Stimulated activated naive CD8-positive, alpha-beta T cell treated with anti-CD3 and anti-CD28 coated beads, Interleukin-15, Interleukin-2, amounts not matched to agents 100 U/mL and 50 U/mL, for 24 hours (primary cell): ENCODE measurements around the gene PCNX3.

Experiments
- ATAC-seq: fragments of 150-1000 bp; cut with Tn5 transposase; one replicate; pipeline ENCODE4 v1.10.0; 2021
- DNase-seq: peaks from one replicate; pipeline ENCODE4 v3.0.0; 2021

PCNX3 gene

DNA sequence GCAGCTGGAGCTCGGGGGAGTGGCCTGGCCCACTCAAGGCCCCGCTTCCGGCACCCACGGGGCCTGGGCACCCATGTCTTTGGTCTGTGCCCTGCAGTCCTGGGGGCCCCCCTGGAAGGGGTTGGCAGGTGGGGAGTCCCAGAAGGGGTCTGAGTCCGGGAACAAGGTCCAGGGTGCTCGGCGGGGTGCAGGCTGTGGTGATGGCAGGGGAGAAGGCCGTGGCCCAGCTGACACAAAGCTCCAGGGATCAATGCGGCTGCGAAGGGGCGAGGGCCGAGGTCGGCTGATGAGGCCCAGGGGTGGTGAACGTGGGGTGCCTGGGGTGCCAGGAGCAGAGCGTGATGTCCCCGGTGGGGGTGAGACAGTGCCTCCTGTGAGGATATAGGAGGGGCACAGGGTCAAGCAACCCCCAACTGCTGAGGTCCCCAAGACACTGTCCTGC is 17.3 kb upstream of the PCNX3 start:
- DNase-seq, result no peak
- ATAC-seq, result no peak

DNA sequence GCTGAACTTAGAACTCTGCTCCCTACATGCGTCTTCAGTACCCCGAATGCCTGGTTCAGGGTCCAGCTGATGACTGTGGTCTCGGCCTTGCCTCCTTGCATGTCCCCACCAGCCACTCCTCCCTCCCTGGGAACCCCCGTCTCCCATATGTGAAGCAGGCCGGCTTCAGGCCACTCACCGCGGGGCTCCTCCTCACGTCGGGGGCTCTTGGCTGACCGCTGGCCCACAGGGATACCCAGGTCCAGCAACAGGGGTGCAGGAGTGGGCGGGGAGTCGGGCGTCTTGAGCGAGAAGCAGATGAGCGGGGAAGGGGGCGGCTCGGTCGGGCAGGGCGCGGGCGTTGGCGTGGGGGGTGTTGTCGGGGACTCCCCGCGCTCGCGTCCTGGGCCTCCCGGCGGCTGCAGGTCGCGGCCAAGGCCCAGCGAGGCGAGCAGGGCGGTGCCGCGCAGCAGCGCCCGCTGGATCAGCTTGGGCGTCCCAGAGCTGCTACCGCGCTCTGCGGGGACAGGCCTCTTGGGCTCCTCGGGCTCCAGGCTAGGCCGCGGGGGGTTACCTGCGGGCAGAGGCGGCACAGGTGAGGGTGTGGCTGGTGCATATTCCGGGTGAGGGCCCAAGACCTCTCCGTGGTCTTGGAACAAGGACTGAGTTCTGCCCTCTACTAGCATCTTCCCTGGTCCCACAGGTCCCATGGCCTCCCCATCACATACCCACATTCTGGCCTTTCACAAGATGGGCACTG is 16.2 kb upstream of the PCNX3 start:
- ATAC-seq (no peak), DNase-seq (no peak)

DNA sequence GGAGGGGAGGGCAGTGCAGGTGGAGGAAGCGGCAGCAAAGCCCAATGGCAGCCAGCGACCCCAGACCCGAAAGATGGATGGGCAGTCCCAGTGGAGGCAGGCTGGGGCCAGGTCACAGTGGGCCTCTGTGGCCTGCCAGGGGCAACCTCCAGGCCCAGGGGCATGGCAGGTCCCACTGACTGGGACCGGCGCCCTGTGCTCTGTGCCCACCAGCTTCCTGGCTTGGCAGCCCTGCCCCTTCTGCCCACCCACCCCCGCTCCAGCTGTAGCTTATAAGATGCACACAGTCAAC is 15.7 kb upstream of the PCNX3 start:
- DNase-seq (no peak), ATAC-seq (no peak)

DNA sequence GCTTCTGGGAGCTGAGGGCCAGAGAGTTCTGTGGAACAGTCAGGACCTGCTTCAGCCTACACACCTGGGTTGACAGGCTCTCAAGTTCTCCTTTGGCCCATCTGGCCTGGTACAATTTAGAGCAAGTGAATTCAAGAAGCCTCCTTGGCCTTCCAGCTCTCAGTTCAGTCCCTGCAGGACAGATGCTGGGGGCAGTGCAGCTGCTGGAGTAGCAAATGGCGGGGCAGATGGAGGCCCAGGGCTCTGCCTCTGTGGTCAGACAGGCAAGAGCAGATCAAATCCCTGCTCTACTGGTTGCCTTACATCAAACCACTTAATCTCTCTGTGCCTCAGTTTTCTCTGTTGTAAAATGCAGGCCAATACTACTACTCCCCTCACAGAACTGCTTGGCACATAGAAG is 11.3 kb upstream of the PCNX3 start:
- ATAC-seq (no peak), DNase-seq (no peak)

DNA sequence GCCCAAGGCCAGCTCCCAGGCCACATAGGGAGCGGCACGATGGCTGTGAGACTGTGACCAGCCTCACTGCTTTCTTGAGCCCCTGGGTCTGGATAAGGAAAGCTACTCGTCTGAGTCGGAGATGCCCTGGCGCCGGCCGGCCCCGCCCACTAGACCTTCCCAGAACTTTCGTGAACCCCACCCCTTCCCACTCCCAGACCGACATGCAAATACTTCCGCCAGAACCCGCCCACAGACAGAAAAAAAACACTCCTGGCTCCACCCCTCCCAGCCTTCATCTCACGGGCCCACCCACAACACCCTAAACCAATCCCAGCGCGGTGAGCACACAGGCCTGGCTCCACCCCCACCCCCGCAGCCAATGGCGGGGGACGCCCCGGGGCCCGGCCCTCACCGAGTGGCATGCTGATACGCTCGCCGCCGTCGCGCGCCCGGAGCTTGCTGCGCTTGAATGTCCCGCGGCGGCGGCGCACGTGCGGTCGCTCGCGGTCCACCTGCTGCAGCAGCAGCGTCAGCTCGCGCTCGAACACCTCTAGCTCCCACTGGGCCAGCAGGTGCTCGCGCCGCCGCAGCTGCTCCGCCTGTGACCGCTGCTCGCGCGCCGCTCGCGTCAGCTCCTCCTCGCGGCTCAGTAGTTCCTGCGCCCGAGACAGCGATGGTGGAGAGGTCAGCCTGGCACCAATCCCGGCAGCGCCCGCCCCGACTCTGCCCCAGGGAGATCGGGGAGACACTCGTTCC is 8.5 kb upstream of the PCNX3 start:
- ATAC-seq (peak; percentile 40), DNase-seq (peak; percentile 37)

DNA sequence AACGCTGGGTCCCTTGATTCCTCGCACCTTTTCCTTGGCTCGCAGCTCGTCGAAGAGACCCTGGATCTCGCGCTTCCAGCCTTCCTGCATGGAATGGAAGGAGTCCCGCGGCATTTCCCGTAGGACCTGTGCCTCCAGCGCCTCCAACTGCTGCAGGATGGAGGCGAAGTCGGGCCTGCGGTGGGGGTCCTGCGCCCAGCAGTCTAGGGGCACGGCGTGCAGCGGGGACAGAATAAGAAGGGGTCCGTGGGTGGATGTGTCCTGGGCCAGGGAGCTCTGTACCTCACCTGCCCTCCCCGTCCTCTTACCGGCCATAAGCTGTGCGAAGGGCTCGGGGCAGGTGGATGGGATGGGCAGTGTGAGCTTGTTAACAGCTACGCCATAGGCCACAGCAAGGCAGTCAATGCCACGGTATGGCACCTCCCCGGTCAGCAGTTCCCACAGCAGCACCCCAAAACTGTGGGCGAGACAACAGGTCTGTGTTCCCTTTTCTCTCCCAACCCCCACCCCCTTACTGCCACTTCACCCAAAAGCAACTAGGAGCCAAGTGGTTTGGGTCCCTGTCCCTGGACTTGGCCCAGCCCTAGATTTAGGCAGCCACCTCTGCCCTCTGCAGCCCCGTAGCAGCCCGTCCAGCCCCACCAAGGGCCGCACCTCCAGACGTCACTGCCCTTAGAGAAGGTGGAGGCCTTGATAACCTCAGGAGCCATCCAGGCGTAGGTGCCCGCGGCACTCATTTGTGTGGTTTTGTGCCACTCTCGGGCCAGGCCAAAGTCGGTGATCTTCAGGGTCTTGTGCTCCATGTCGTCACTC is 7.8 kb upstream of the PCNX3 start:
- ATAC-seq (no peak), DNase-seq (no peak)

DNA sequence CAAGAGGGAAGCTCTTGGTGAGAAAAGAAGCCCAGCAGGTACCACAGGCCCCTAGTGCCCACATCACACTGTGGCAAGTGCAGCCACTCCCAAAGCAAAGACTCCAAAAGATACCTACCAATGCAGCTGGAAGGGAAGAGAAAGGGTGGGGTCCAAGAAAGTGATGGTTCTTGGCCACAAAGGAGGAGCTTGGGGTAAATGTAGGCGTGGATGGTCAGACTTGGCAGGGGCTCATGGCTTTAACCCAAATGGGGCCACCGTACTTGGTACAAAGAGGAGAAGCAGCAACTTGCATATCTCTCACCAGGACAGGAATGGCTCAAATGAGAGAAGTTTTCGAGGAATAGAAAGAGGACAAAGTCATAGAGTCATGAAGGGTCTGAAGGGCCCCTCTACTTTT is 6.3 kb upstream of the PCNX3 start:
- DNase-seq (no peak), ATAC-seq (no peak)

DNA sequence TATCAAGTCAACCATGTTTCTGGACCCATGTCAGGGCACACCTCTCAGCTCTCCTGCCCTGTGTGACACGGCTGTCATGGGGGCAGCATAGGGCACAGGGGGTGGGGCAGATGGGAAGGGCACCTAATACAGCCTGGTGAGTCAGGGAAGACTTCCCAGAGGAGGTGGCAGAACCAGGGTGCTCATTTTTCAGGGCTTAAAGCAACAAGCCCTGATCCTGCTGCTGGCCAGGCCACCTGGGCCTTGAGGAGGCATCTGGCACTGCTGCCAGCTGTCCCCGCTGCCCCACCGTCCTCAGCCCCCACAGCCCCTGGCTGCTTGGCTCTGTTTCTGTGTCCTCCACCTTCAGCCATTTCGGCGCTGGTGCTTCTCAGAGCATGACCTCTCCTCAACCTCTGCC is 5.9 kb upstream of the PCNX3 start:
- DNase-seq (no peak), ATAC-seq (no peak)

DNA sequence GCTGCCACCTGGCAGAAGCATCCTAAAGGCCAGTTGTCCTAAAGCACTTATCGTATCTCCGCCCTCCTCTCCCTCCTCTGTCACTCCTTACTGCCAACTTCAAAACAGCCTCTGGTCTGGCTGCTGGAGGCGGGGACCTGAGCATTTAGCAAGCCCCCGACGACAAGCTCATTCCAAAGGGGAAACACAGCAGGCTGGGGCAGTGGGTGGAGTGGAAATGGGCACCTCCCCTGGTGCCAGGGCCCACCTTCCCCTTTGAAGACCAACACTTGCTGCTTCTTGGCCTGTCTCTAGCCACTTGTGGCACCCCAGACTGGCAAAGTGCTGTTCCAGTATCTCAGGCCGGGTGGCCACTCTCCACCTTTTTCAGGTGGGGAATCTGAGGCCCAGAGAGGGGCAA is 5.2 kb upstream of the PCNX3 start:
- ATAC-seq, result no peak

DNA sequence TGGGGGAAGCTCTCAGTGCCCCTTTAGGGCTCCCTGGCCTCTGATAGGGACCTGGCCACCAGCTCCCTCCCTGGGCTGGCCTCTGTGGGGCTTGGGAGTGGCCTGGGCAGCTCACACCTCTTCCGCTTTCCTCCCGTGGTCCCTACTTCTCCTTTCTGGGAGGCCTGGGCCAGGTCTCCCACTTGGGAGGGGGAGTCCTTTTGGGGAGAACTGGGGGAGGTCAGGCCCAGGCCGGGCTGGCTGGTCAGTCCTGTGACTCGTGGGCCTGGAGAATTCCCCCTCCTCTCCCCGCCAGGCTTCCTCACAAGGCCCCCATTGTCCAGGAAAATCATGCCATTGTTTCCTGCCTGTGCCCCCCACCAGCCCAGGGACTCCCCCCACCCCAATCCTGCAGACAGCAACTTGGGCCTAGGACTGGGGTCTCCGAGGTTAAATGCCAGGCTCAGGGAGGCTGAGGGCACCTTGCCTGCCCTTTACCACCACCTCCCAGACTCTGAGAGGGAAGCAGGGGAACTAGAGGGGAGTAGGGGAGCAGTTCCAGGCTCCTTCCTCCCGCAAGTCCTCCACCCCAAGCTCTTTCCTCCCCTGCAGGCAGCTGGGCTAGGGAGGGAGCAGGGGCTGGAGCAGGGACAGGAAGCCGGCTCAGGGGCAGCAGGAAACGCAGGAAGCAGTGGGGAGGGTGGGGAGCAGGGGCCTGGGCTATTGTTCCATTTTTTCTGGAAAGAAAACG is 4.4 kb upstream of the PCNX3 start:
- no peak for DNase-seq

More for the DNA sequence above, 5.2 kb upstream of the PCNX3 start:
- DNase-seq, result no peak

DNA sequence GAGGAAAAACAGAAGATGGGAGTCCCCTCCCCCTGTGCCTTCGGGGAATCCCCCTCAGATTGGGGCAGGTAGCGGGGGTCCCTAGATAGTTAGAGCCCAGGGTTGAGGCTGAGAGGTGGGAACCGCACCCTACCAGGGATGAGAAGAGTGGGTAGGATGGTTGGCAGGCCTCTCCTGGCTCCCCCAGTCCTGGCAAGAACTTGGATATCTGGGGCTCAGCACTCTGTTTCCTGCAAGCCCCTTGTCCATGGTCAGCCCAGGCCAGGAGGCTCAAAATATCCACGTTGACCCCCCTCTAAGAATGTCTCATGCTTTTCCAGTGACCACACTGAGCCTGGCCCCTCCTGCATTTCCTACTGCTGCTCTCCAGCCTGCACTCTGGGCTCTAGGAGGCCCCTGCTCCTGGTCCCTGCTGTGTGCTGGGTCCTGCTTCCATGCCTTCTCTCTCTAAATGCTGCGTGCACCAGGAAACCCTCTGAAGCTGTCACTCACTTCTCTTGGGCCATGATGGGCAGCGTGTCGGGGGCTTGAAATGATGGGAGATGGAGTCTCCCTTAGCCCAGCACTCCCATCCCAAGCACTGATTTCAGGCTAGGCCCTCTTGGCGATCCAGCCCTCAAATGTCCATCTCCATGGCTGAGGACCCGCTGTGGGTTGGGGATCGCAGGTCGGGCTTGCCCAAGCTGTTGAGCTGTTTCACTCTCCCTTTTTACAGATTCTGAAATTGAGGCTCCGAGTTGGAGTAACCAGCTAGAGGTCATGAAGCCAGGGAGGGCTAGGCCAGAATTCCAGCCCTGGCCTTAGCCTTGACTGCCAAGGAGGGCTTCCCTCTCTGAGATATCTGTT is 3.6 kb upstream of the PCNX3 start:
- no peak for DNase-seq
- no peak for ATAC-seq

More for the DNA sequence above, 4.4 kb upstream of the PCNX3 start:
- no peak for ATAC-seq

DNA sequence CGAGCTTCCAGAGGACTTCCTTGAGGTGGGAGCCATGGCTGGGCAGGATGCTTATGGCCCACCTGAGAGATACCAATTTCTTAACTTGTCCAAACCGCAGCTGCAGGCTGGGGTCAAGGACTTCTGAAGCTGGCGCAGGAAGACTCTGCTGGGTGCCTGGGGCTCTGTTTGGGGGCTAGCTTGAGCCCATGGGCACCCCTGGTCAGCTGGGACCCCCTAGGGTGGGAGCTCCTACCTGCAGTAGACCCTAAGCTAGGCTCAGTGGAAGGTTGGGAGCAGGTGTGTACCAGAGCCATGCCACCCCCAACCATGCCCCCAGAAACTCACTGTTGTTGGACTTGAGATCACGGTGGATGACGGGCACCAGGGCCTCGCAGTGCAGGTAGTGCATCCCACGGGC is 2.9 kb upstream of the PCNX3 start:
- DNase-seq, result no peak
- no peak for ATAC-seq

DNA sequence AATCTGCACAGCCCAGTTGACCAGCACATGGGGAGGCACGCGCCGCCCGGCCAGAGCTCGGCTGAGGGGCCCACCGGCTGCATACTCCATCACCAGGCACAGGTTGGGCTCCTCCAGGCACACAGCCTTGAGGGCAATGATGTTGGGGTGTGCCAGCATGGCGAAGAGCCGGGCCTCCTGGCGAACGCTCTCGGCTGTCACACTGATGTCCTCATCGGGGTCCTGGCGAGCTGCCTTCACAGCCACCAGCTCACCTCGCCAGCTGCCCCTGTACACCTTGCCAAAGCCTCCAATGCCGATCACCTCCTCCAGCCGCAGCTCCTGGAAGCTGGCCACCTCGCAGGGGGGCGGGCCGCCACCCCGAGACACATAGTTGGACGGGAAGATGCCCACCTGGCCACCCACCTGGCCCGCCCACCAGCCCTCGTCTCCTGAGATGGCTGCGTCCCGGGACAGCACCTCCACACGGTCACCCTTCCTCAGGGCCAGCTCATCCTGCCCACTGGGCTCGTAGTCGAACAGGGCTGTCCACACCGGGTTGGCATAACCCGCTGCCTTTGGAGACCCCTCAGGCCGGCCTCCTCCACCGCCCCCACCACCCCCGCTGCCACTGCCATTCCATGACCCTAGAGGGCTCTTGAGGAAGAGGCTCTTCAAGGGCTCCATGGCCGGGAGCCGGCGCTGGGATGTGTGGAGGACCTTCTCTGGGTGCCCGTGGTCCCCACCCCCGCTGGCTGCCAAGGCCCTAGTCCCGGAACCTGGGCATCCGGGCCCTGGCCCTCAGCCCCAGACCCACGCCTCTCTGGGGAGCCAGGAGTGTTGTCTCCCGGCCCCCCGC is 2.3 kb upstream of the PCNX3 start:
- ATAC-seq (no peak), DNase-seq (no peak)

DNA sequence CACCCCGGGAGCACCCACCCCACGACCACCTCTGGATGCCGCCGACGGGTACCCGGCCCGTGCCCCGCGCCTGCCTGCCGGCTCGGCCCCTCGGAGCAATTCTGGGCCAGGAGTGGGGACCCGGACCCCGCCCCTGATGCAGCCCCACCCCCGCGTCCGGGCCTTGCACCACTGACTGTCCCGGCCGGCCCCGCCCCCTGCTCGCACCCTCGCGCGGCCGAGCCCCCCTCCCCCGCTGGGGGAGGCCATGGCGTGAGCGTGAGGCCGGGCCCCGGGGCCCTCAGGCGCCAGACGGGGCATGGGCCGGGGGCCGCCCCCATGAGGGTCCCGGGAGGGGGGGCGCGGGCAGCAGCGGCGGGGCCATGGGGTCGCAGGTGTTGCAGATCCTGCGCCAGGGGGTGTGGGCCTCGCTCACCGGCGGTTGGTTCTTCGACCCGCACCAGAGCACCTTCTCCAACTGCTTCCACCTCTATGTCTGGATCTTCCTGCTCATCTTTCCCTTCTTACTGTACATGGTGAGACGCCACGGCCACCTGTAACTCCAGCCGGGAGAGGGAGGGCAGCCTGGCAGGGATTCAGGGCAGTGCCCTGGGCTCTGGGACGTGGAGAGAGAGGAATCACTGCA is 486 bp downstream of the PCNX3 start:
- peak; percentile 67 for DNase-seq

DNA sequence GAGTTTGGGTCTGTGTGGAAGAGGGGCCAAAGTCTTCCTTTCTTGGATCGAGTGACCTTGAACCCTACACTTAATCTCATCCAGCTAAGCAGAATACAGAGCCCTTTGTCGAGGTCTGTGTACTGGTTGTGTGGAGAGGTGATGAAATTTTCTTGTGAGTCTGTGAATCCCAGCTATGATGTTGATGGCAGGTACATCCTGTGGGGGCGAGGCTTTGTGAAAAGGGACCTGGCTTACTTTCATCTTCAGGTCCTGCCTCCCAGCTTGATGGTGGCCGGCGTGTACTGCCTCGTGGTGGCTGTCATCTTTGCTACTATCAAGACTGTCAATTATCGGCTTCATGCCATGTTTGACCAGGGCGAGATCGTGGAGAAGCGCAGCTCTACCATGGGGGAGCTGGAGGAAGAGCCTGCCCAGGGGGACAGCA is 1.0 kb downstream of the PCNX3 start:
- DNase-seq (peak; percentile 38), ATAC-seq (no peak)

More for the DNA sequence above, 486 bp downstream of the PCNX3 start:
- ATAC-seq, result no peak

DNA sequence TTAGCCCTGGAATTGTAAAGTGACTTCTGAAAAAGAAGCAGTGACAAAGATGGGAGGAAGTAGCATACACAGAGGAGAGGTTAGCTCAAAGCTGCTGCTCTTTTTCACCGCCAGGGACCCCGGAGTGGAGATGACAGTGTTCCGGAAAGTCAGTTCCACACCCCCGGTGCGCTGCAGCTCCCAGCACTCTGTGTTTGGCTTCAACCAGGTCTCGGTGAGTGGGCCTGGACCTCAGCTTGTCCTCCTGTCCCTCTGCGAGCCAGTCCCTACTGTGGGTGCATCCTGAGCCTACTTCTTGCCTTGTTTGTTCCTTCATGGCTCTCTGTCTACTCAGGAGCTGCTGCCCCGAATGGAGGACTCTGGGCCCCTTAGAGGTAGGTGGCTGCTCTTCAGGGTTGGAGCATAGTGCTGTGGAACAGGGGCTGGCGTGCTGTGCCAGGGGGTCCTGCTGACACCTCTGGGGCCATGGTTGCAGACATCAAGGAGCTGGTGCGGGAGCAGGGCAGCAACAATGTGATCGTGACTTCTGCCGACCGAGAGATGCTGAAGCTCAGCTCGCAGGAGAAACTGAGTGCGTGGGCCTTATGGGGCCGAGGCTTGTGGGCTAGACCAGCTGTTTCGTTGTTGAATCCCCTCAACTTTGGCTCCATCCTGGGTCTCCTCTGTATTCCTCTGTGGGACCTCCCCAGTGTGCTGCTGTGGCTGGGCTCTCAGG is 1.7 kb downstream of the PCNX3 start:
- no peak for DNase-seq
- ATAC-seq, result no peak

DNA sequence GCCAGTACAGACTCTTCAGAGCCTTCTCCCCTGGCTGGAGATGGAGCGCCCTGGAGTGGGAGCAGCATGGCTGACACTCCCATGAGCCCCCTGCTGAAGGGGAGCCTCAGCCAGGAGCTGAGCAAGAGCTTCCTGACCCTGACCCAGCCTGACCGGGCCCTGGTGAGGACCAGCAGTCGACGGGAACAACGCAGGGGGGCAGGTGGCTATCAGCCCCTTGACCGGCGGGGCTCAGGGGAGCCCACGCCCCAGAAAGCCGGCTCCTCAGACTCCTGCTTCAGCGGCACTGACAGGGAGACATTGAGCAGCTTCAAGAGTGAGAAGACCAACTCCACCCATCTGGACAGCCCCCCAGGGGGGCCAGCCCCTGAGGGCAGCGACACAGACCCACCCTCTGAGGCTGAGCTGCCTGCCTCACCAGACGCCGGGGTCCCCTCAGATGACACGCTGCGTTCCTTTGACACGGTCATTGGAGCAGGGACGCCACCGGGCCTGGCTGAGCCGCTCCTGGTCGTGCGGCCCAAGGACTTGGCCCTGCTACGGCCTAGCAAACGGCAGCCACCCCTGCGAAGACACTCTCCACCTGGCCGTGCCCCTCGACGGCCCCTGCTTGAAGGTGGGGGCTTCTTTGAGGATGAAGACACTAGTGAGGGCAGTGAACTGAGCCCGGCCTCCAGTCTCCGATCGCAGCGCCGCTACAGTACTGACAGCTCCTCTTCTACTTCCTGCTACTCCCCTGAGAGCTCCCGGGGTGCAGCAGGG is 2.6 kb downstream of the PCNX3 start:
- ATAC-seq (no peak), DNase-seq (no peak)

DNA sequence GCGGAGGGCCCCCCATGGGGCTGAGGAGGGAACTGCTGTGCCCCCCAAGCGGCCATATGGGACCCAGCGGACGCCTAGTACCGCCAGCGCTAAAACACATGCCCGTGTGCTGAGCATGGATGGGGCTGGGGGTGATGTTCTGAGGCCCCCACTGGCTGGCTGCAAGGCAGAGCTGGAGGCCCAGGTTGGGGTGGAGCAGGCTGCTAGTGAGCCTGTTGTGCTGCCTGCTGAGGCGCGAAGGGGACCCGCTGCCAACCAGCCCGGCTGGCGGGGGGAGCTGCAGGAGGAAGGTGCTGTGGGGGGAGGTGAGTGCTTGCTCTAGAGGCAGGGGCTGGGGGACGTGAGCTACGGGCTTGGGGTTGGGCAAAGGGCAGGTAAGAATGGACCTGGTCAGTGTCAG is 3.2 kb downstream of the PCNX3 start:
- no peak for DNase-seq
- no peak for ATAC-seq
